GM18505 (cell line): ENCODE results near the gene SLC44A1.

Source experiments
- ATAC-seq: cut with Tn5 transposase; IDR thresholded peaks from one replicate; pipeline ENCODE4 v1.9.1; 2021; ENCODE audit not compliant: unreplicated experiment
- POLR2A ChIP-seq: IDR thresholded peaks from 4 replicates; pipeline ENCODE4 v1.6.1; 2011; ENCODE audit warnings: borderline replicate concordance; ENCODE audit not compliant: insufficient read depth, insufficient read length; ENCODE audit errors: extremely low read depth

Gene SLC44A1

DNA sequence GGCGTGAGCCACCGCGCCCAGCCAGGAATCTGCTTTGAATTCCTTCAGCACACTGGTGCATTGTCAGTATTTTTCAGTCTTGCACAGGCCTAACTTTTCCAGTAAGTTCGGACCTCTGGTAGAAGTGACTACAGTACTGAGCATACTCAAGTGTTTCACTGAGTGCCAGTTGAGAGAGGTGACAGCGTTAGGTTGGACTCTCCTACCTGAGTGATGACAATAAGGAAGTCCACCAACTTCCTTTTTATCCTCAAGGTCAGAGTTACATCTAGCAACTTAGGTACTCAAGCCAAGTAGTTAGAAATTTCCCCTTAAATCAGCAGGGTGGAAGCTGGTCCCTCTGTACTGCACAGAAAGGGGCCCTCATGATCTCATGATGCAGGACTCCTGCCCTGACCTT is 177.4 kb downstream of the SLC44A1 start:
- ATAC-seq, result no peak
- TF ChIP-seq POLR2A, result no peak

DNA sequence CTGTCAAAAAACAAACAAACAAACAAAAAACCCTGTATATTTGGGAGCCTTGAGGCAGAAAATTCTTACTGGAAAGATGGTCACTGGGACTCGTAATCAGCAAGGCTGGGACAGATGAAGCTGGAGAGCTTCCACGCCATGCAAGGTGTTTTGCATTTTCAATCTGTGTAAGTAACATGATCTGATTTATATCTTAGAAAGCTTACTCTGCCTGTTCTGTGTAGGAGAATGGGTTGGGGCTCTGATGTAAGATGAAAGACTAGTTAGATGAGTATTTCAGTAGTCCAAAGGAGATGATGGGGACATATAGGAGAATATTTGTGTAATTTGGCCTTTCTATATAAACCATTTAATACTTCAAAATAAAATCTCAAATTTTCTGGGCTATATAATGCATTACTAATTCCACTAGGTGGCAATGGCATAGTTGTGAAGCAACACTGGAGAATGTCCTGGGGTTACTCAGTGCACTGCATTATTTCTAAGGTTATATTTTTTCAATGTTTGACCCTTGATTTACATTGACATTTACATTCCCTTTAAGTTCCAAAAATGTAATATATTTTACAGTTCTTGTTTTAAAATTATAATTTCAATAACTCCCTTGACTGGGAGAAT is 181.5 kb downstream of the SLC44A1 start:
- TF ChIP-seq POLR2A, result no peak
- ATAC-seq, result no peak

DNA sequence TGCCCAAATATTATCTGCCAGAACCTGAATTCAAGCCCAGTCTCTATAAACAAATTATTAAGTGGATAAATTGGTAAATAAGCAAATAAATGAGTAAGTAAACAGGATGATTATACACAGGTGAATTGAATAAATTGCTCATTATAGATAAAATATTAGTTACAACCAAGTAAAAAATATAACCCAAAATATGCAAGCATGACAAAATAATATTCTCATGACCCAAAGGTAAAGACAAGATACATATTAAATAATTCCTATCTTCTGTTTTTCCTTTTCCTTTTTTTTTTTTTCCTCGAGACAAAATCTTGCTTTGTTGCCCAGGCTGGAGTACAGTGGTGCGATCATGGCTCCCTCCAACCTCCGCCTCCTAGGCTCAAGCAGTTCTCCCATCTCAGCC is 182.2 kb downstream of the SLC44A1 start:
- ATAC-seq, result no peak

DNA sequence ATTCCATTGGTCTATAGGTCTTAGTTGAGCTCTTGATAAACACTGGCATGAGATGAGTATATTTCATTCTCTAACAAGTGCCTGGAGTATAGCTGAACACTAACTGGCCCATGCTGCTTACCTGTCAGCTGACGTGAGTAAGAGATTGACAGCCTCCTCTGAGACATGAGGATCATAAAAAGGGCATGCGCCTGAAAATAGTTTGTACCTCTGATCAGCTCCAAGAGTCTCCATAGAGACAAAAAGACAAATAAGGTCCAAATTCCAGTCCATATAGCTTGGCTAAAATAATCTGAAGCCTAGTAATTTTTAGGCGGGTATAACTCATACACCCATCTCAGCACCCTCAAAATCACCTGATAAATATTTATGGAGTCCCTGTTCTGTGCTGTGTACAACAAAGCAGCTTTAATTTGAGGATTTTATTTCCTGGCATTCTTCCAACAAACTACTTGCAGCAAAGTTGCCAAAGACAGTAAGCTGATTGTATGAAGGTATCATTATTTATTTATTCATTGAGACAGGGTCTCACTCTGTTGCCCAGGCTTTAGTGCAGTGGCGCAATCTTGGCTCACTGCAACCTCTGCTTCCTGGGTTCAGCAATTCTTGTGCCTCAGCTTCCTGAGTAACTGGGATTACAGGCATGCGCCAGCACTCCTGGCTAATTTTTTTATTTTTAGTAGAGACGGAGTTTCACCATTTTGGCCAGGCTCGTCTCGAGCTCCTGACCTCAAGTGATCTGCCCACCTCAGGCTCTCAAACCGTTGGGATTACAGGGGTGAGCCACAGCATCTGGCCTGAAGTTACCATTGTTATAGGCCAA is 187.2 kb downstream of the SLC44A1 start:
- no peak for ATAC-seq
- TF ChIP-seq POLR2A, result no peak

More for the DNA sequence above, 182.2 kb downstream of the SLC44A1 start:
- TF ChIP-seq POLR2A, result no peak

DNA sequence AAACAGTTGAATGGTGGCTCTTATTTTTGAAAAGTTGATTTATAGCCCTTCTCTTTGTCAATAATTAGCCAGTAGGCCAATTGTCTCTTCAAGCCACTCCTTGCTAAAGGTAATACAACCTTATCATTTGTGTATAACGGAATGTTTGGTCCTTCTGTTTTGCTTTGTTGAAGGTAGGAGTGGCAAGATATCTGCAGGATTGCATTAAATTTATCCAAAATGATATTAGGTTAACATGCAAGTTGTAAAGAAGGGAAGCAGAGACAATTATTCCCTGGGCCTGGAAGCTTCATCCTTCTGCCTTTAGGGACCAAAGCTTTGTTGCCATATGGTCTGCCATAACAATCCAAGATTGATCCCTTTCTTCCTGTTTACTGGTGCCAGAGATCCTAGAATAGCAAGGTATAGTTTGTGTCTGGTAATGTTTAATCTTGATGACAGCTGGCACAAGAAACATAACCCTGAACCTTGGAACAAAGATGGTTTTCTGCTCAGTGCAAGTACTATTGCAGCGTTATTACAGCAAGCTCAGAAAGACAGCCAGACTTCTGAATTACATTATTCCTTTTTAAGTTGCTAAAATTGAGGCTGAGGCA is 187.9 kb downstream of the SLC44A1 start:
- TF ChIP-seq POLR2A, result no peak

DNA sequence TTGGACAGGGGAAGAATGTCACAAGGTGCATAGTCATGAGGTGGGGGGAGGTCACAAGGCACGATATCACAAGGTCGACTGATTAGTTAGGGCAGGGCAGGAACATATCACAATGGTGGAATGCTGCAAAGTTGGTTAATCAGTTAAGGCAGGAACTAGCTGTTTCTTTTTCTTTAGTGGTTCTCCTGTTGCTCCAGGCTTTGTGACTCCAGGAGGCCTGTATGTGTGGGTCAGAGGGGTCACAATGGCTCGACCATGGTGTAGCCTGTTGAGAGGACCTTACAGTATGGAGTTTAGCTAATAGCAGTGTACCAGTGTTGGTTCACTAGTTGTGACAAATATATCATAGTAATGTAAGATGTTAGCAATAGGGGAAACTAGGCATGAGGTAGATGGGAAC is 191.0 kb downstream of the SLC44A1 start:
- ATAC-seq, result no peak
- TF ChIP-seq POLR2A, result no peak

More for the DNA sequence above, 187.9 kb downstream of the SLC44A1 start:
- ATAC-seq, result no peak

DNA sequence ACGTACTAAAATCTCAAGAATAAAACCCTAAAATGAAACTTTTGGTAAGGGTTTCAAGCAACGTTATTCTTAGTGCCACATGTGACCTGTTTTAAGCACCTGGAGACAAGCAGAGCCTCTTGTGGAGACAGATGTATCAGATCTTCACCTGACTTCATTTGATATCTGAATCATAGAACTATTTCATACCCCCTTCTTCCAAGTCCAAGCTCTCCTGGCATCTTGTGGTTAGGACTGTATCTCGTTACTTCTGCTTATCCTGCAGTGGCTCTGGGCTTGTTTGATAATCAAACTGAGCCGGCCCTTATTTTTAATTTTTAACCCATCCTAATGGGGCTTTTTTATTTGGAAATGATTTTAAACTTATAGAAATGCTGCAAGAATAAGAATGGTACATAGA is 192.3 kb downstream of the SLC44A1 start:
- no peak for ATAC-seq
- no peak for TF ChIP-seq POLR2A

DNA sequence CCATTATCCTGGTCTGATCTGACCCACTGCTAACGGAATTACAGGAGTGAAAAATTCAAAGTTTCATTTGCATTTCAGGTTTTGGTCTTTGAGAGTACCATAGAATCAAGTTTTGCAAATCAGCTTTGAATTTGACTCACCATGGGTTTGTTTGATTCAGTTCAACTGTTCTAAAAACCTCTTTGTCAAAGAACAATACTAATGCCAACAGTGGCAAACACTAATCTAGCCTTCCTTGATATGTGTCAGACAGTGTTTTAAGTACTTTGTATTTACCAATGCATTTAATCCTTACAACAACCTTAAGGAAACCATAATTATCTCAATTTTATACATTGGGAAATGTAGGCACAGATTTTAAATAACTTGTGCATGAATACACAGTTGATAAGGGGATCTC is 193.3 kb downstream of the SLC44A1 start:
- ATAC-seq, result no peak
- no peak for TF ChIP-seq POLR2A

DNA sequence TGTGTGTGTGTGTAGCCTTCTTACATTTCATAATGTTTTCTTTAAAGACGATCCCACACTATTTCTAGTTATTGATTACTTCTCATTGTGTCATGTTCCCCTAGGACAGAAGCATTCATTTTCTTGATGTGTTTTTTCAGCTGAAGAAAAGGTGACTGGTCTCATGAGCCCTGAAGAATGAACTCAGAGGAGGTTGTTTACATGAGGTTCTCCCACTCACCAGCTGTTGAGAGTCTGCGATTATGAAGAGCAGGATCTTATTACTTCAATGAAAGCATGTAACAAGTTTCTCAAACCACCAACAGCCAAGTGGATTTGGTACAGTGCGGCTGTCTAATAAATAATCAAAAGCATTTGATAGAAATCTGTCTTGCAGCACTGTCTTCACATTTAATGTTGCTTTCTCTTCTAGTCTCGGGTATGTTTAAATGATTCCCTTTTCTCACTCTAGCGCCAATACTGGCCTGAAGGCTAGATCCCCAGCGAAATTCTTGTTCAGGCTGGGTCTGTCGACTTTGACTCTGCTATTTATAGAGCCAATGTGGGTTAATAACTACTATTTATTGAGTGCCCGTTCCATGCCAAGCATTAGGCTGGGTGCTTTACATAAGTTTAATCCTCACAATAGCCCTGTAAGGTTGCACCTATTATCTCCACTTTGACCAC is 193.8 kb downstream of the SLC44A1 start:
- TF ChIP-seq POLR2A, result no peak
- no peak for ATAC-seq

DNA sequence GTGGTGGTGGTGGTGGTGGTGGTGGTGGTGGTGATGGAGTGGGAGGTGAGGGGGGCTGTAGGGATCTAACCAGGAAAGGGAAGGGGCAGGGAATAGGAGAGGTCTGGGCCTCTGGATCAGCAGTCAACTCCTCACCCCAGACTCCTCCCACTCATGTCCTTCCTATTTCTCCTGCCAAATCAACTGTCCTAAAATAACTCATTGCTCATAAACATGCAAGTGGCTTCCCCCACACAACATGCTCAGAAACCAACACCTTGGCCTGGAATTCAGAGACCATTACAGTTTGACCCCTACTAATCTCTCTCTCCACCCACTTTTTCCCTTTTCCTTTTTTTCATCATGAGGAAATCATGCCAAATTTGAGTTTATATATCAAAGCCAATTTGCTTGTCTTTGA is 195.0 kb downstream of the SLC44A1 start:
- ATAC-seq, result no peak
- TF ChIP-seq POLR2A, result no peak

DNA sequence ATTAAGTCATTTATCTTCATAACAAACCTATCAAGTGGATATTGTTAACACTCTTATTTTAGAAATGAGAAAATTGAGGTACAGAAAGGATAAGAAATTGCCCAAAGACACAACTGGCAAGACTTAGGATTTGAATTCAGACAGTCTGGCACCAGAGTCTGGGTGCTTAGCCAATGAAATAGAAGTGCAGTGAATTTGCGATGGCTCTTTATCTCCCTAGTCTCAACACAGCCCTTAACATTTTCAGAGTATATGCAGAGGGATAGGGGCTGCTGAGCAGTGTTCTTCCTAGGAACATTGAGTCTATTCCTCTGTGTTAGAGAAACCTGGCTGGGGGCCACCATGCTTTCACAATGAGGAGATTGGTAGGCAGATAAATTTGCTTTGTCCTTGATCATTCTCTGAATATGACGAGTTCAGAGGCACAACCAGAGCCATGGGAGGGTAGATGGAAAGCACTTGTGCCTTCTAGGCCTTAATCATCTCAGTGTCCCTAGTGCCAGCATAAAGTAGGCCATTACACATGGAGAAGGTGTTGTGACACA is 197.2 kb downstream of the SLC44A1 start:
- no peak for ATAC-seq
- no peak for TF ChIP-seq POLR2A

DNA sequence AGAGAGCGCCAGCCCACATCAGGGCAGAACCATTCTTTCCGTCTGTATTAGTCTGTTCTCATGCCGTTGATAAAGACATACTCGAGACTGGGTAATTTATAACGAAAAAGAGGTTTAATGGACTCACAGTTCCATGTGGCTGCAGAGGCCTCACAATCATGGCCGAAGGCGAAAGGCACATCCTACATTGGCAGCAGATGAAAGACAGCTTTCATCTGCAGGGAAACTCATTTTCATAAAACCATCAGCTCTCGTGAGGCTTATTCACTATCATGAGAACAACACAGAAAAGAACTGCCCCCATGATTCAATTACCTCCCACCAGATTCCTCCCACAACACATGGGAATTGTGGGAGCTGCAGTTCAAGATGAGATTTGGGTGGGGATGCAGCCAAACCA is 198.7 kb downstream of the SLC44A1 start:
- no peak for TF ChIP-seq POLR2A
- no peak for ATAC-seq

DNA sequence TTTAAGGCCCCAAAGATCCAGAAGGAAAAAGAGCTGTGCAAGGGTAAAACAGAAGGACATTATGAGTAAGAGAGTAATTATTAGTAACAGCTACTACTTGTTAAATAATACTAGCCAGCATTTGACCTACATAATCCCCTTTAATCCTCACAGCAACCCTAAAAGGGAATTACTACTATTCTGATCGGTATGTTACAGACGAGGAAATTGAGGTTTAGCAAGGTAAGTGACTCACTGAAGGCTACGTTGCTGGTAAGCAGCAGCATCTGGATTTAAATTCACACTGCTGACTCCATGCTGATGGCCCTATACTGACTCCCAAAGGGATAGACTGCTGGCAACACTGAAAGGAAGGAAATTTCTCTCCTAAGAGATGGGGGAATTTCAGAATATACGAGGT is 199.7 kb downstream of the SLC44A1 start:
- TF ChIP-seq POLR2A, result no peak
- ATAC-seq, result no peak
